ENCODE data around the gene COBL.

- TF ChIP-seq, protein P1, sequence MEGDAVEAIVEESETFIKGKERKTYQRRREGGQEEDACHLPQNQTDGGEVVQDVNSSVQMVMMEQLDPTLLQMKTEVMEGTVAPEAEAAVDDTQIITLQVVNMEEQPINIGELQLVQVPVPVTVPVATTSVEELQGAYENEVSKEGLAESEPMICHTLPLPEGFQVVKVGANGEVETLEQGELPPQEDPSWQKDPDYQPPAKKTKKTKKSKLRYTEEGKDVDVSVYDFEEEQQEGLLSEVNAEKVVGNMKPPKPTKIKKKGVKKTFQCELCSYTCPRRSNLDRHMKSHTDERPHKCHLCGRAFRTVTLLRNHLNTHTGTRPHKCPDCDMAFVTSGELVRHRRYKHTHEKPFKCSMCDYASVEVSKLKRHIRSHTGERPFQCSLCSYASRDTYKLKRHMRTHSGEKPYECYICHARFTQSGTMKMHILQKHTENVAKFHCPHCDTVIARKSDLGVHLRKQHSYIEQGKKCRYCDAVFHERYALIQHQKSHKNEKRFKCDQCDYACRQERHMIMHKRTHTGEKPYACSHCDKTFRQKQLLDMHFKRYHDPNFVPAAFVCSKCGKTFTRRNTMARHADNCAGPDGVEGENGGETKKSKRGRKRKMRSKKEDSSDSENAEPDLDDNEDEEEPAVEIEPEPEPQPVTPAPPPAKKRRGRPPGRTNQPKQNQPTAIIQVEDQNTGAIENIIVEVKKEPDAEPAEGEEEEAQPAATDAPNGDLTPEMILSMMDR (conservative IDR thresholded peaks at IDR 0.05), result no peak
- no peak for TF ChIP-seq EZH2 (IDR thresholded peaks at IDR 0.05; ENCODE audit: low read depth)
Observed at GRCh38 chr7:51289623-51290303, 26.8 kb downstream of the COBL start.
